ENCODE results near the gene ATG16L1. TPM values are rescaled to one million over a fixed set of nuclear protein-coding genes. Genes with fewer than 3 reads are reported as not detected.

The ATG16L1 gene
- total and polyA plus RNA-seq, 2 experiments from 2014 or later: 16.2 to 17.2 TPM

GRCh38 chr2:233208382-233209116 is 42.9 kb upstream of the ATG16L1 start:
- Histone ChIP-seq H2AFZ (no peak overlapping the region), H3K4me1 (ENCODE audit: insufficient read depth) (0 out of 2 replicates have a peak, but pooled peaks cover 3% of the 10 kb centered on the region), H3K4me3 (no peak overlapping the region), H3K9me3 (ENCODE audit: low read depth) (no peaks in the 10 kb centered on the region), H3K9me2 (ENCODE audit: insufficient read depth) (no peaks in the 10 kb centered on the region), H3K36me3 (ENCODE audit: low read depth) (no peaks in the 10 kb centered on the region), H3F3A (ENCODE audit: insufficient read depth) (no peaks in the 10 kb centered on the region), H3K27ac (no peak overlapping the region), H3K4me2 (ENCODE audit: unreplicated experiment) (no peak overlapping the region), H3K27me3 (replicated peaks; ENCODE audit: insufficient read depth) (peaks cover 35% of the 10 kb centered on the region), H3K79me2 (ENCODE audit: insufficient read depth) (no peaks in the 10 kb centered on the region), H3K9ac (no peak overlapping the region), H4K20me1 (ENCODE audit: insufficient read depth) (no peaks in the 10 kb centered on the region)
- TF ChIP-seq EZH2phosphoT487 (IDR thresholded peaks at IDR 0.05; ENCODE audit: insufficient read depth, low read depth) (no peak), EZH2 (IDR thresholded peaks at IDR 0.05; ENCODE audit: insufficient read depth, poor library complexity, severe bottlenecking) (no peak)
- peak; percentile 11 for DNase-seq
- 62 to 63% methylated on average over 9 to 10 of the region's 10 CpGs for WGBS, 2 experiments (ENCODE audit: low coverage in 1 of 2, low lambda C conversion rate in 2 of 2, missing lambda C conversion rate in 2 of 2)
- in situ Hi-C loops (cut with MboI): no loop called here

GRCh38 chr2:233209117-233209532 is 42.3 kb upstream of the ATG16L1 start:
- H3K36me3 ChIP-seq (ENCODE audit: low read depth): no peaks in the 10 kb centered on the region
- peaks cover 35% of the 10 kb centered on the region for H3K27me3 ChIP-seq (replicated peaks; ENCODE audit: insufficient read depth)
- no peaks in the 10 kb centered on the region for H3K79me2 ChIP-seq (ENCODE audit: insufficient read depth)
- no peaks in the 10 kb centered on the region for H3K9me2 ChIP-seq (ENCODE audit: insufficient read depth)
- no peak for DNase-seq
- in situ Hi-C loops (cut with MboI): no loop called here
- H3F3A ChIP-seq (ENCODE audit: insufficient read depth): no peaks in the 10 kb centered on the region
- no peak for TF ChIP-seq EZH2phosphoT487 (IDR thresholded peaks at IDR 0.05; ENCODE audit: insufficient read depth, low read depth)
- TF ChIP-seq EZH2 (IDR thresholded peaks at IDR 0.05; ENCODE audit: insufficient read depth, poor library complexity, severe bottlenecking): no peak
- no peaks in the 10 kb centered on the region for H3K9me3 ChIP-seq (ENCODE audit: low read depth)
- H3K4me3 ChIP-seq: no peak overlapping the region
- H3K4me1 ChIP-seq (ENCODE audit: insufficient read depth): 0 out of 2 replicates have a peak, but pooled peaks cover 3% of the 10 kb centered on the region
- H3K9ac ChIP-seq: no peak overlapping the region
- no peak overlapping the region for H2AFZ ChIP-seq
- no peaks in the 10 kb centered on the region for H4K20me1 ChIP-seq (ENCODE audit: insufficient read depth)
- no peak overlapping the region for H3K4me2 ChIP-seq (ENCODE audit: unreplicated experiment)
- H3K27ac ChIP-seq: no peak overlapping the region
- 55 to 67% methylated on average over 4 of the region's 4 CpGs for WGBS, 2 experiments (ENCODE audit: low coverage in 1 of 2, low lambda C conversion rate in 2 of 2, missing lambda C conversion rate in 2 of 2)

GRCh38 chr2:233209533-233210171 is 41.8 kb upstream of the ATG16L1 start:
- Histone ChIP-seq H3F3A (ENCODE audit: insufficient read depth) (no peaks in the 10 kb centered on the region), H3K9me2 (ENCODE audit: insufficient read depth) (no peaks in the 10 kb centered on the region), H3K36me3 (ENCODE audit: low read depth) (no peaks in the 10 kb centered on the region), H3K9ac (no peak overlapping the region), H3K4me2 (ENCODE audit: unreplicated experiment) (no peak overlapping the region), H3K27ac (no peak overlapping the region), H3K4me3 (no peak overlapping the region), H3K9me3 (ENCODE audit: low read depth) (no peaks in the 10 kb centered on the region), H2AFZ (no peak overlapping the region), H3K27me3 (replicated peaks; ENCODE audit: insufficient read depth) (peaks cover 35% of the 10 kb centered on the region), H3K79me2 (ENCODE audit: insufficient read depth) (no peaks in the 10 kb centered on the region), H4K20me1 (ENCODE audit: insufficient read depth) (no peaks in the 10 kb centered on the region), H3K4me1 (ENCODE audit: insufficient read depth) (0 out of 2 replicates have a peak, but pooled peaks cover 3% of the 10 kb centered on the region)
- peak; percentile 26 for DNase-seq
- 58% methylated on average over 9 to 10 of the region's 10 CpGs for WGBS, 2 experiments (ENCODE audit: low coverage in 1 of 2, low lambda C conversion rate in 2 of 2, missing lambda C conversion rate in 2 of 2)
- in situ Hi-C loops (cut with MboI): no loop called here
- no peak for TF ChIP-seq EZH2 (IDR thresholded peaks at IDR 0.05; ENCODE audit: insufficient read depth, poor library complexity, severe bottlenecking)
- TF ChIP-seq EZH2phosphoT487 (IDR thresholded peaks at IDR 0.05; ENCODE audit: insufficient read depth, low read depth): no peak

- no peak for DNase-seq
- no peaks in the 10 kb centered on the region for H3F3A ChIP-seq (ENCODE audit: insufficient read depth)
- H3K79me2 ChIP-seq (ENCODE audit: insufficient read depth): no peaks in the 10 kb centered on the region
- no peak for TF ChIP-seq EZH2phosphoT487 (IDR thresholded peaks at IDR 0.05; ENCODE audit: insufficient read depth, low read depth)
- no peak for TF ChIP-seq EZH2 (IDR thresholded peaks at IDR 0.05; ENCODE audit: insufficient read depth, poor library complexity, severe bottlenecking)
- WGBS, 2 experiments (ENCODE audit: low coverage in 1 of 2, low lambda C conversion rate in 2 of 2, missing lambda C conversion rate in 2 of 2): 81 to 88% methylated on average over 8 of the region's 8 CpGs
- no peak overlapping the region for H3K27ac ChIP-seq
- H3K9me3 ChIP-seq (ENCODE audit: low read depth): no peaks in the 10 kb centered on the region
- peaks cover 35% of the 10 kb centered on the region for H3K27me3 ChIP-seq (replicated peaks; ENCODE audit: insufficient read depth)
- H3K4me3 ChIP-seq: no peak overlapping the region
- in situ Hi-C loops (cut with MboI): no loop called here
- no peak overlapping the region for H3K4me2 ChIP-seq (ENCODE audit: unreplicated experiment)
- no peaks in the 10 kb centered on the region for H3K36me3 ChIP-seq (ENCODE audit: low read depth)
- H2AFZ ChIP-seq: no peak overlapping the region
- H3K9me2 ChIP-seq (ENCODE audit: insufficient read depth): no peaks in the 10 kb centered on the region
- 0 out of 2 replicates have a peak, but pooled peaks cover 3% of the 10 kb centered on the region for H3K4me1 ChIP-seq (ENCODE audit: insufficient read depth)
- no peak overlapping the region for H3K9ac ChIP-seq
- H4K20me1 ChIP-seq (ENCODE audit: insufficient read depth): no peaks in the 10 kb centered on the region
Measured at GRCh38 chr2:233210281-233210680, 41.2 kb upstream of the ATG16L1 start.
